GM12878 (cell line): ENCODE data around the gene GPR152. TPM values are rescaled to one million over a fixed set of nuclear protein-coding genes. Genes with fewer than 3 reads are reported as not detected.

ENCODE experiments used
- ATAC-seq: fragments of 200-7000 bp; cut with Tn5 transposase; 3 replicates; pipeline ENCODE4 v1.9.1; 2020; ENCODE audit warnings: mild to moderate bottlenecking, moderate library complexity
- BruUV-seq: library from RNA; stranded (reverse); fragments of 400-500 nt; replicated peaks from 2 replicates; lab custom pipeline; 2021; lab: Mats Ljungman, UMichigan
- CTCF ChIA-PET: fragments of 300-600 bp; sonication (Branson Sonifier 250); formaldehyde crosslinking; extraction: SDS; loops from one replicate; lab custom pipeline; 2021; ENCODE audit warnings: inconsistent platforms; lab: Yijun Ruan, JAX
- POLR2A ChIA-PET: fragments of 350-600 bp; formaldehyde crosslinking; extraction: SDS; loops from one replicate; lab custom pipeline; 2021; ENCODE audit warnings: inconsistent platforms; lab: Charles Lee
- RAD21 ChIA-PET: fragments of 300-600 bp; sonication (Branson Sonifier 250); formaldehyde crosslinking; loops from one replicate; lab custom pipeline; 2023; ENCODE audit warnings: antibody characterized with exemption; ENCODE audit not compliant: unreplicated experiment; lab: Charles Lee
- SMC1A ChIA-PET: fragments of 300-600 bp; sonication (Branson Sonifier 250); formaldehyde crosslinking; loops from one replicate; lab custom pipeline; 2023; ENCODE audit not compliant: unreplicated experiment, uncharacterized antibody; lab: Charles Lee
- DNase-seq: peaks from one replicate; pipeline ENCODE4 v3.0.0-alpha.2; 2011; ENCODE audit warnings: low read depth, low spot score
- FAIRE-seq: peaks from 3 replicates; lab custom pipeline; 2011; peaks lifted over from hg19 to GRCh38; lab: Jason Lieb, UNC
- H2AFZ ChIP-seq: 2 replicates; pipeline ENCODE4 v1.6.0; 2011; ENCODE audit warnings: low read depth, low read length, control low read depth; ENCODE audit not compliant: control insufficient read depth
- H3K27ac ChIP-seq: 2 replicates; pipeline ENCODE4 v1.5.1; 2011; ENCODE audit warnings: control low read depth; ENCODE audit not compliant: control insufficient read depth, insufficient read depth
- H3K27me3 ChIP-seq, 2 experiments: replicated peaks in 1 of 2; 2 replicates each; pipeline versions ENCODE4 v1.6.0 to v1.6.1; 2011; ENCODE audit warnings: low read length in 1 of 2; ENCODE audit not compliant: control insufficient read depth in 2 of 2, insufficient read depth in 2 of 2
- H3K36me3 ChIP-seq, 2 experiments: 2 replicates each; pipeline ENCODE4 v1.5.1; 2011; ENCODE audit warnings: low read length in 1 of 2; ENCODE audit not compliant: control insufficient read depth in 2 of 2, insufficient read depth in 2 of 2
- H3K4me1 ChIP-seq: 2 replicates; pipeline ENCODE4 v1.6.1; 2011; ENCODE audit warnings: mild to moderate bottlenecking, low read length, moderate library complexity, mixed read lengths; ENCODE audit not compliant: control insufficient read depth, insufficient read depth
- H3K4me2 ChIP-seq: 2 replicates; pipeline ENCODE4 v1.6.0; 2011; ENCODE audit warnings: control low read depth; ENCODE audit not compliant: control insufficient read depth, insufficient read depth
- H3K4me3 ChIP-seq: fragments of 200-600 bp; sonication (generic); 2 replicates; pipeline ENCODE4 v1.5.1; 2016
- H3K79me2 ChIP-seq: 2 replicates; pipeline ENCODE4 v1.6.0; 2011; ENCODE audit warnings: low read length; ENCODE audit not compliant: control insufficient read depth, insufficient read depth
- H3K9ac ChIP-seq: 2 replicates; pipeline ENCODE4 v1.8.0; 2011; ENCODE audit warnings: low read length, control low read depth, mixed read lengths; ENCODE audit not compliant: control insufficient read depth, insufficient read depth
- H3K9me3 ChIP-seq: replicated peaks from 3 replicates; pipeline ENCODE4 v1.5.1; 2011; ENCODE audit warnings: mild to moderate bottlenecking, low read length; ENCODE audit not compliant: control insufficient read depth, insufficient read depth
- H4K20me1 ChIP-seq: 2 replicates; pipeline ENCODE4 v1.6.0; 2011; ENCODE audit not compliant: control insufficient read depth, insufficient read depth
- CREM ChIP-seq: IDR thresholded peaks from 2 replicates; pipeline ENCODE4 v1.6.1; 2014; ENCODE audit warnings: antibody characterized with exemption, low read depth
- IKZF1 ChIP-seq: fragments of 450-650 bp; conservative IDR thresholded peaks from 2 replicates; pipeline ENCODE4 v1.6.1; 2017; ENCODE audit warnings: antibody characterized with exemption, mild to moderate bottlenecking
- KDM1A ChIP-seq: fragments of 200-600 bp; sonication (generic); IDR thresholded peaks from 2 replicates; pipeline ENCODE4 v1.6.1; 2016; ENCODE audit warnings: borderline replicate concordance
- MEF2A ChIP-seq: IDR thresholded peaks from 2 replicates; pipeline ENCODE4 v1.6.1; 2011; ENCODE audit warnings: low read depth, mild to moderate bottlenecking, low read length, moderate library complexity; ENCODE audit not compliant: insufficient read depth
- NFYB ChIP-seq: IDR thresholded peaks from 2 replicates; pipeline ENCODE4 v1.6.1; 2011; ENCODE audit warnings: low read depth, mild to moderate bottlenecking, low read length, improper control_type of control experiment, moderate library complexity; ENCODE audit not compliant: insufficient read depth
- NR2F1 ChIP-seq: fragments of 450-650 bp; conservative IDR thresholded peaks from 2 replicates; pipeline ENCODE4 v1.6.1; 2017; ENCODE audit warnings: mild to moderate bottlenecking
- PAX5 ChIP-seq: IDR thresholded peaks from 2 replicates; pipeline ENCODE4 v1.6.1; 2011; ENCODE audit warnings: low read depth, low read length, borderline replicate concordance
- POLR2AphosphoS2 ChIP-seq: IDR thresholded peaks from 2 replicates; pipeline ENCODE4 v1.6.1; 2011; ENCODE audit warnings: low read depth, mild to moderate bottlenecking, low read length, improper control_type of control experiment, moderate library complexity
- RELB ChIP-seq: fragments of 450-650 bp; IDR thresholded peaks from 2 replicates; pipeline ENCODE4 v1.6.1; 2017; ENCODE audit warnings: low read depth, mild to moderate bottlenecking, moderate library complexity
- WGBS: methylation state at CpG from one replicate; pipeline ENCODE4 v1.1.6; 2016; ENCODE audit warnings: low lambda C conversion rate; ENCODE audit not compliant: insufficient replicate concordance, insufficient coverage; ENCODE audit errors: missing lambda C conversion rate; 5-methylcytosine and 5-hydroxymethylcytosine counted together
- in situ Hi-C: fragments of 300-500 bp; cut with MboI; formaldehyde crosslinking; loops from 9 replicates; pipeline ENCODE4 v1.14.3; 2018; ENCODE audit warnings: mixed read lengths
- intact Hi-C: fragments of 100-400 bp; cut with micrococcal nuclease; formaldehyde crosslinking; loops from one replicate; pipeline ENCODE4 v1.14.2; 2022; ENCODE audit not compliant: unreplicated experiment
- polyA plus RNA-seq, 11 experiments: library from polyadenylated mRNA; depleted of rRNA in 4 of 11; unstranded in 6 of 11; stranded (reverse) in 5 of 11; fragments of >200 nt; fragmentation: Nextera tagmentation in 4 of 11; fragmentation: Illumina TruSeq in 1 of 11; extraction: Ambion mirVana in 4 of 11; extraction: Trizol in 1 of 11; gene quantifications; 1 replicate in 1 of 11; 2 replicates in 10 of 11; pipeline versions ENCODE4 v1.2.1 to v1.2.3, GENCODE V29; 2011 to 2016; ENCODE audit warnings: inconsistent platforms in 2 of 11, missing spikeins in 2 of 11, low read depth in 1 of 11
- total RNA-seq, 4 experiments: library from RNA; depleted of rRNA in 3 of 4; stranded (reverse); fragments of >200 nt in 3 of 4; fragmentation: Illumina TruSeq in 1 of 4; extraction: Trizol in 1 of 4; gene quantifications; 2 replicates each; pipeline versions ENCODE4 v1.2.1 to v1.2.3, GENCODE V29; 2013 to 2021
- TF ChIP-seq, protein P1 (sequence below): fragments of 450-650 bp; IDR thresholded peaks from 2 replicates; pipeline ENCODE4 v1.6.1; 2016; ENCODE audit warnings: mild to moderate bottlenecking, moderate library complexity, borderline replicate concordance
- TF ChIP-seq, protein P2 (sequence below): IDR thresholded peaks from 2 replicates; pipeline ENCODE4 v1.6.1; 2011; ENCODE audit warnings: borderline replicate concordance, low read depth, mild to moderate bottlenecking, moderate library complexity, mixed read lengths, low read length; ENCODE audit not compliant: insufficient read depth; ENCODE audit errors: extremely low read length
- TF ChIP-seq, protein P3 (sequence below): fragments of 450-650 bp; IDR thresholded peaks from 2 replicates; pipeline ENCODE4 v1.6.1; 2017; ENCODE audit warnings: borderline replicate concordance

Gene GPR152
- total and polyA plus RNA-seq, 10 of the 15 experiments (the other 5 are each of a cell fraction or from before 2014, with no cell fraction given): not detected

DNA sequence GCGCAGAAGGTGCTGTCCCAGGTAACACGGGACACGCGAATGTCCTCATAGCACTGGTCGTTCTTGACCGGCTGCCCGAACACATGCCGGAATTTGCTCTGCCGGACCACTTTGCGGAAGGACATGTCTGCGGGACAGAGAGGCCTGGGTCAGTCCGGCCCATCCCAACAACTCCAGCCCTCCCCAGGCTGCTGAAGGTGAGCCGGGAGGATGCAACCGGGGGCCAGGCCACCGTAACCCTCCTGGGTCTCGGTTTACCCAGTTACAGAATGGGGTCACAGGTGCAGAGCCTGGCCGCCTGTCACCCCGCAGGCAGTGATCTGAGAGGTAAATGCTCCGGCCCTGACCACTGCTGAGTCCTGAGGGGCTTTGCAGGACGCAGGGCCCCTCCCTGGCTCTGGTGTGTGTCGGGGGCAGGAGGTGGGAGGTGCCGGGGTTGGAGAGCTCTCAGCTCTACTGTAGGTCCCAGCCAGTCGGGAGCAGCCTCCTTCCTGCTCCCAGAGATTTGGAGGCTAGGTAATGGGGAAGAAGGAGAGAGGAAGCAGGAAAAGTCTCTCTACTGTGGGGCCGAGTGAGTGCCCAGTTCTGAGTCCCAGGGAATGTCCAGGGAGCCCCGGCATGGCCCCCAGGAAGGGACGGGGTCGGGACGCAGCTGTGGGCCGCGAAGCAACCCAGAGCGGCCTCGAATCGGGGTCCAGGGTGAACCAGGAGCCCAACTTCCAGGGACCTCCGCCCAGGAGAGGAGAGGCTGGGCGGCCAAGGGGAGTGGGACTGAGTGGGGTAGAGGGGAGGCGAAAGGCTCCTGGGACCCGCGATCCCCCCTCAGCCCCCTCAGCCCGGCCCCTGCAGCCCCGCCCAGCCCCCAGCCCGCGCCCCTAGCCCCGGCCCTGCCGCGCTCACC, 9.8 kb downstream of the GPR152 start:
- Histone ChIP-seq H3K9me3 (no peaks in the 10 kb centered on the region), H3K79me2 (peaks cover 26% of the 10 kb centered on the region), H3K36me3 (peaks cover 0 to 1% of the 10 kb centered on the region in 2 experiments; a peak in 2 of 4 replicates), H4K20me1 (no peaks in the 10 kb centered on the region), H3K4me2 (peak overlapping the region; percentile 26; the same call in 1 of the 2 replicates), H3K9ac (peak overlapping the region; percentile 5; the same call in 1 of the 2 replicates), H3K27ac (peak overlapping the region; percentile 17; the same call in 1 of the 2 replicates), H3K27me3 (no peaks in the 10 kb centered on the region), H3K4me1 (peaks cover 43% of the 10 kb centered on the region), H3K4me3 (peak overlapping the region; percentile 76; the same call in 1 of the 2 replicates), H2AFZ (no peak overlapping the region)
- BruUV-seq: no TSS peak
- 55% methylated on average over 38 of the region's 45 CpGs for WGBS
- in situ Hi-C loops (no loop called here), intact Hi-C loops (no loop called here)
- CTCF ChIA-PET: interaction anchor here (1.2 kb wide), 1 partner anchor 37 kb away, joined by 3 read pairs; no protein-coding TSS in a partner anchor
- ATAC-seq (no peak), FAIRE-seq (no peak), DNase-seq (no peak)
- RAD21 ChIA-PET: interaction anchor here (0.6 to 1.6 kb wide), 5 partner anchors 15 to 864 kb away, joined by 3 to 4 read pairs (median 3); partner anchors contain the start of genes PPP1CA and TBC1D10C
- POLR2A ChIA-PET: interaction anchor here (0.6 to 1.2 kb wide), 5 partner anchors 13 to 41 kb away, joined by 3 to 4 read pairs (median 4); partner anchors contain the start of gene PPP1CA
- SMC1A ChIA-PET: no interaction called here
- TF ChIP-seq KDM1A: no peak
- no peak for TF ChIP-seq RELB
- no peak for TF ChIP-seq PAX5
- TF ChIP-seq, protein P1, sequence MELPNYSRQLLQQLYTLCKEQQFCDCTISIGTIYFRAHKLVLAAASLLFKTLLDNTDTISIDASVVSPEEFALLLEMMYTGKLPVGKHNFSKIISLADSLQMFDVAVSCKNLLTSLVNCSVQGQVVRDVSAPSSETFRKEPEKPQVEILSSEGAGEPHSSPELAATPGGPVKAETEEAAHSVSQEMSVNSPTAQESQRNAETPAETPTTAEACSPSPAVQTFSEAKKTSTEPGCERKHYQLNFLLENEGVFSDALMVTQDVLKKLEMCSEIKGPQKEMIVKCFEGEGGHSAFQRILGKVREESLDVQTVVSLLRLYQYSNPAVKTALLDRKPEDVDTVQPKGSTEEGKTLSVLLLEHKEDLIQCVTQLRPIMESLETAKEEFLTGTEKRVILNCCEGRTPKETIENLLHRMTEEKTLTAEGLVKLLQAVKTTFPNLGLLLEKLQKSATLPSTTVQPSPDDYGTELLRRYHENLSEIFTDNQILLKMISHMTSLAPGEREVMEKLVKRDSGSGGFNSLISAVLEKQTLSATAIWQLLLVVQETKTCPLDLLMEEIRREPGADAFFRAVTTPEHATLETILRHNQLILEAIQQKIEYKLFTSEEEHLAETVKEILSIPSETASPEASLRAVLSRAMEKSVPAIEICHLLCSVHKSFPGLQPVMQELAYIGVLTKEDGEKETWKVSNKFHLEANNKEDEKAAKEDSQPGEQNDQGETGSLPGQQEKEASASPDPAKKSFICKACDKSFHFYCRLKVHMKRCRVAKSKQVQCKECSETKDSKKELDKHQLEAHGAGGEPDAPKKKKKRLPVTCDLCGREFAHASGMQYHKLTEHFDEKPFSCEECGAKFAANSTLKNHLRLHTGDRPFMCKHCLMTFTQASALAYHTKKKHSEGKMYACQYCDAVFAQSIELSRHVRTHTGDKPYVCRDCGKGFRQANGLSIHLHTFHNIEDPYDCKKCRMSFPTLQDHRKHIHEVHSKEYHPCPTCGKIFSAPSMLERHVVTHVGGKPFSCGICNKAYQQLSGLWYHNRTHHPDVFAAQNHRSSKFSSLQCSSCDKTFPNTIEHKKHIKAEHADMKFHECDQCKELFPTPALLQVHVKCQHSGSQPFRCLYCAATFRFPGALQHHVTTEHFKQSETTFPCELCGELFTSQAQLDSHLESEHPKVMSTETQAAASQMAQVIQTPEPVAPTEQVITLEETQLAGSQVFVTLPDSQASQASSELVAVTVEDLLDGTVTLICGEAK: no peak
- no peak for TF ChIP-seq MEF2A
- no peak for TF ChIP-seq NR2F1
- TF ChIP-seq, protein P2, sequence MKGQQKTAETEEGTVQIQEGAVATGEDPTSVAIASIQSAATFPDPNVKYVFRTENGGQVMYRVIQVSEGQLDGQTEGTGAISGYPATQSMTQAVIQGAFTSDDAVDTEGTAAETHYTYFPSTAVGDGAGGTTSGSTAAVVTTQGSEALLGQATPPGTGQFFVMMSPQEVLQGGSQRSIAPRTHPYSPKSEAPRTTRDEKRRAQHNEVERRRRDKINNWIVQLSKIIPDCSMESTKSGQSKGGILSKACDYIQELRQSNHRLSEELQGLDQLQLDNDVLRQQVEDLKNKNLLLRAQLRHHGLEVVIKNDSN: no peak
- TF ChIP-seq CREM: no peak
- peak; percentile 11; the same call in 1 of the 2 replicates for TF ChIP-seq POLR2AphosphoS2
- TF ChIP-seq, protein P3, sequence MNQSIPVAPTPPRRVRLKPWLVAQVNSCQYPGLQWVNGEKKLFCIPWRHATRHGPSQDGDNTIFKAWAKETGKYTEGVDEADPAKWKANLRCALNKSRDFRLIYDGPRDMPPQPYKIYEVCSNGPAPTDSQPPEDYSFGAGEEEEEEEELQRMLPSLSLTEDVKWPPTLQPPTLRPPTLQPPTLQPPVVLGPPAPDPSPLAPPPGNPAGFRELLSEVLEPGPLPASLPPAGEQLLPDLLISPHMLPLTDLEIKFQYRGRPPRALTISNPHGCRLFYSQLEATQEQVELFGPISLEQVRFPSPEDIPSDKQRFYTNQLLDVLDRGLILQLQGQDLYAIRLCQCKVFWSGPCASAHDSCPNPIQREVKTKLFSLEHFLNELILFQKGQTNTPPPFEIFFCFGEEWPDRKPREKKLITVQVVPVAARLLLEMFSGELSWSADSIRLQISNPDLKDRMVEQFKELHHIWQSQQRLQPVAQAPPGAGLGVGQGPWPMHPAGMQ: no peak
- TF ChIP-seq IKZF1: 0 out of 2 replicates have a peak, but pooled peaks have one; percentile 32
- no peak for TF ChIP-seq NFYB
